Mesendoderm (in vitro differentiated cells): ENCODE data around the gene AGAP3.

ENCODE experiments used
- DNase-seq: peaks from one replicate; pipeline ENCODE4 v3.0.0; 2013
- H2AK5ac ChIP-seq: 2 replicates; pipeline ENCODE4 v1.6.1; 2013; ENCODE audit warnings: low read length, inconsistent platforms
- H2BK120ac ChIP-seq: 2 replicates; pipeline ENCODE4 v1.6.1; 2013; ENCODE audit warnings: low read depth, mild to moderate bottlenecking, low read length, moderate library complexity, mixed read lengths
- H2BK15ac ChIP-seq: replicated peaks from 2 replicates; pipeline ENCODE4 v1.6.1; 2013; ENCODE audit warnings: low read depth, mild to moderate bottlenecking, moderate library complexity
- H2BK5ac ChIP-seq: 2 replicates; pipeline ENCODE4 v1.6.1; 2013; ENCODE audit warnings: low read length, inconsistent platforms
- H3K18ac ChIP-seq: 2 replicates; pipeline ENCODE4 v1.6.1; 2013; ENCODE audit warnings: mild to moderate bottlenecking, low read length, mixed read lengths
- H3K23ac ChIP-seq: one replicate; pipeline ENCODE4 v1.6.1; 2013; ENCODE audit warnings: low read length
- H3K27ac ChIP-seq: 2 replicates; pipeline ENCODE4 v1.5.1; 2013; ENCODE audit warnings: low read depth, mild to moderate bottlenecking, inconsistent platforms, low read length, moderate library complexity
- H3K27me3 ChIP-seq: 2 replicates; pipeline ENCODE4 v1.6.1; 2013; ENCODE audit warnings: low read length, control low read depth, mild to moderate bottlenecking, inconsistent platforms; ENCODE audit not compliant: insufficient read depth, poor library complexity
- H3K36me3 ChIP-seq: 2 replicates; pipeline ENCODE4 v1.6.1; 2013; ENCODE audit warnings: low read length, inconsistent platforms; ENCODE audit not compliant: control insufficient read depth, insufficient read depth
- H3K4ac ChIP-seq: one replicate; pipeline ENCODE4 v1.6.1; 2013; ENCODE audit warnings: low read depth, mild to moderate bottlenecking, low read length, moderate library complexity
- H3K4me1 ChIP-seq: 2 replicates; pipeline ENCODE4 v1.6.1; 2013; ENCODE audit warnings: low read depth, low read length, inconsistent platforms; ENCODE audit not compliant: control insufficient read depth
- H3K4me2 ChIP-seq: 2 replicates; pipeline ENCODE4 v1.6.1; 2013; ENCODE audit warnings: low read length
- H3K4me3 ChIP-seq: 2 replicates; pipeline ENCODE4 v1.5.1; 2013; ENCODE audit warnings: mild to moderate bottlenecking, low read length
- H3K56ac ChIP-seq: one replicate; pipeline ENCODE4 v1.6.1; 2013; ENCODE audit warnings: low read length
- H3K79me1 ChIP-seq: 2 replicates; pipeline ENCODE4 v1.6.1; 2013; ENCODE audit warnings: low read length, inconsistent platforms
- H3K79me2 ChIP-seq: 2 replicates; pipeline ENCODE4 v1.6.1; 2013; ENCODE audit warnings: mild to moderate bottlenecking, low read length; ENCODE audit not compliant: control insufficient read depth, insufficient read depth
- H3K9ac ChIP-seq: 2 replicates; pipeline ENCODE4 v1.6.1; 2013; ENCODE audit warnings: low read length, inconsistent platforms
- H4K5ac ChIP-seq: one replicate; pipeline ENCODE4 v1.6.1; 2013; ENCODE audit warnings: low read length
- H4K8ac ChIP-seq: one replicate; pipeline ENCODE4 v1.6.1; 2013; ENCODE audit warnings: low read depth, mild to moderate bottlenecking, control low read depth, low read length, moderate library complexity
- whole genome bisulfite sequencing: extraction: QIAGEN DNeasy Blood & Tissue Kit; methylation state at CpG from one replicate; pipeline ENCODE4 v1.1.7; 2013; ENCODE audit warnings: low lambda C conversion rate, missing lambda C conversion rate; ENCODE audit not compliant: insufficient coverage; ENCODE audit errors: extremely low coverage; 5-methylcytosine and 5-hydroxymethylcytosine counted together

AGAP3 gene

DNA sequence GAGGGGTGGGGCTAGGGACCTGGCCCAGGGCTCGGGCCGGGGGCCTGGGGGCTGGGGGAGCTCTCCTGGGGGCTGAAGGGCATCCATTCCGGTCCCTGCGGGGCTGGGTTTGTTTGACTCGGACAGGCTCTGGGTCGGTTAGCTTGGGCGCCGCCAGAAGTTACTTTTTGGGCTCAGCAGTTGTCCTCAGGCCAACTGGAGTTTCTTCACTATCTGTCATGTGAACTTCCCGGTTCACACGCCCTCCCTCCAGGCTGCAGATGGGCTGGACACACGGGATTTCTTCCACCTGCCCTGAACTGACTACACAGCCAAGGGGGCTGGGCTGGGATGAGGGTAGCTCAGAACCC, 23.1 kb upstream of the AGAP3 start:
- Histone ChIP-seq H2BK5ac (no peak overlapping the region), H3K18ac (no peak overlapping the region), H3K4me3 (no peak overlapping the region), H3K27me3 (no peaks in the 10 kb centered on the region), H4K8ac (no peak overlapping the region), H3K4me2 (peak overlapping the region; percentile 23), H3K9ac (peak overlapping the region; percentile 20), H3K23ac (peak overlapping the region; percentile 3), H3K4ac (no peak overlapping the region), H3K36me3 (peaks cover 2% of the 10 kb centered on the region), H3K4me1 (peaks cover 18% of the 10 kb centered on the region), H2AK5ac (no peak overlapping the region), H2BK120ac (no peak overlapping the region), H2BK15ac (no peak overlapping the region), H3K79me1 (peaks cover 6% of the 10 kb centered on the region), H3K27ac (no peak overlapping the region), H4K5ac (no peak overlapping the region), H3K56ac (peak overlapping the region; percentile 65), H3K79me2 (no peaks in the 10 kb centered on the region)
- no CpG with 5 or more reads among the region's 11 CpGs for WGBS
- DNase-seq = peak; percentile 64

- Histone ChIP-seq H3K27me3 (no peaks in the 10 kb centered on the region), H3K4me2 (no peak overlapping the region), H3K9ac (no peak overlapping the region), H4K5ac (no peak overlapping the region), H3K4ac (no peak overlapping the region), H3K79me2 (no peaks in the 10 kb centered on the region), H3K36me3 (peaks cover 2% of the 10 kb centered on the region), H2AK5ac (no peak overlapping the region), H2BK120ac (no peak overlapping the region), H2BK5ac (no peak overlapping the region), H3K79me1 (peaks cover 6% of the 10 kb centered on the region), H3K4me3 (no peak overlapping the region), H3K18ac (no peak overlapping the region), H3K27ac (no peak overlapping the region), H3K56ac (no peak overlapping the region), H3K23ac (no peak overlapping the region), H4K8ac (no peak overlapping the region), H3K4me1 (peaks cover 11% of the 10 kb centered on the region), H2BK15ac (no peak overlapping the region)
- no CpG with 5 or more reads among the region's 18 CpGs for WGBS
- no peak for DNase-seq
Measured at GRCh38 chr7:151064454-151064853, 21.8 kb upstream of the AGAP3 start.

DNA sequence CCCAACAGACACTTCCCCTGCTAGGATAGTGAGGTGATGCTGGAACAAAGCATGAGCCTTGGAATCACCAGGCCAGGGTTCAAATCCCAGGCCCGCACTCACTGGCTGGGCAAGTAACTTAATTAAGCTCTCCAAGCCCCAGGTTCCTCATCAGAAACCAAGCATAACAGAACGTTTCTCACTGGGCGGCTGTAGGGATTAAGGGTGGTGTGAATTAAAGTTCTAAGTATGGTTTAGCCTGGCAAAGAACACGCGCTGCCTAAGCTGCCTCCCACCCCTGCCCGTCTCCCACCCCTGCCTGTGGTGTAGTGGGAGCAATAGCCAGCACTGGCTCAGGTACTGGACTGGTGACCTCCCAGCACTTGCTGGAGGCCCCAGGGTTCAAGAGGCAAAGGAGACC, 21.3 kb upstream of the AGAP3 start:
- H3K56ac ChIP-seq = no peak overlapping the region
- H3K9ac ChIP-seq = no peak overlapping the region
- no peak overlapping the region for H3K18ac ChIP-seq
- no peak overlapping the region for H3K23ac ChIP-seq
- no peak for DNase-seq
- H4K5ac ChIP-seq = no peak overlapping the region
- H4K8ac ChIP-seq = no peak overlapping the region
- H3K4me2 ChIP-seq = no peak overlapping the region
- H3K27me3 ChIP-seq = no peaks in the 10 kb centered on the region
- no peak overlapping the region for H2AK5ac ChIP-seq
- no peak overlapping the region for H3K4me3 ChIP-seq
- peaks cover 2% of the 10 kb centered on the region for H3K36me3 ChIP-seq
- H3K79me2 ChIP-seq = no peaks in the 10 kb centered on the region
- no CpG with 5 or more reads among the region's 6 CpGs for WGBS
- peaks cover 11% of the 10 kb centered on the region for H3K4me1 ChIP-seq
- no peak overlapping the region for H3K27ac ChIP-seq
- H2BK120ac ChIP-seq = no peak overlapping the region
- H3K79me1 ChIP-seq = peaks cover 6% of the 10 kb centered on the region
- H3K4ac ChIP-seq = no peak overlapping the region
- no peak overlapping the region for H2BK5ac ChIP-seq
- H2BK15ac ChIP-seq = no peak overlapping the region

DNA sequence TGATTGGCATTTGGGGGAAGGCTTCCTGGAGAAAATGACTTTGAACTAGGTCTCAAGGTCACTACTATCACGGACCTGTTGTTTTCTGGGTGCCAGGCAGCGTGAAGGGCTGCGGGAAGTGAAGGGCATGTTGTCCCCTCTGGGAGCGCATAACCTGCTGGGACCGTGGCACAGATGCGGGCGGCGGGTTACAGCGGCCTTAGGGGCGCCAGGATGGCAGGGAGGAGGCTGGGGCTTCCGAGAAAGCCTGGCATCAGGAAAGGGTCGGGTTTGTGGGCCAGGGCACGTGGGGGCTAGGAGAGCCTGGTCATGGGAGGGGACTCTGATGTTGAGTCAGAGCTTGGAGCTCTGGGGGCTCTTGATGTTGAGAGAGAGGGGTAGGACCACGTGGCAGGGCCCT, 20.8 kb upstream of the AGAP3 start:
- no peak overlapping the region for H2BK15ac ChIP-seq
- H2BK120ac ChIP-seq = no peak overlapping the region
- H3K4me1 ChIP-seq = peaks cover 11% of the 10 kb centered on the region
- no peaks in the 10 kb centered on the region for H3K79me2 ChIP-seq
- H3K56ac ChIP-seq = no peak overlapping the region
- H3K27ac ChIP-seq = no peak overlapping the region
- H3K79me1 ChIP-seq = peaks cover 2% of the 10 kb centered on the region
- H3K9ac ChIP-seq = no peak overlapping the region
- no peak overlapping the region for H2AK5ac ChIP-seq
- no peak overlapping the region for H3K23ac ChIP-seq
- no peak for DNase-seq
- no peaks in the 10 kb centered on the region for H3K27me3 ChIP-seq
- H3K4me3 ChIP-seq = no peak overlapping the region
- no peak overlapping the region for H2BK5ac ChIP-seq
- peaks cover 3% of the 10 kb centered on the region for H3K36me3 ChIP-seq
- no peak overlapping the region for H3K4me2 ChIP-seq
- no peak overlapping the region for H4K8ac ChIP-seq
- H3K18ac ChIP-seq = no peak overlapping the region
- WGBS = no CpG with 5 or more reads among the region's 14 CpGs
- no peak overlapping the region for H4K5ac ChIP-seq
- H3K4ac ChIP-seq = no peak overlapping the region

- no CpG with 5 or more reads among the region's 39 CpGs for WGBS
Measured at GRCh38 chr7:151066273-151066974, 19.9 kb upstream of the AGAP3 start.

More at GRCh38 chr7:151066273-151066974, 19.9 kb upstream of the AGAP3 start:
- no peaks in the 10 kb centered on the region for H3K79me1 ChIP-seq
- no peak overlapping the region for H2AK5ac ChIP-seq
- H2BK15ac ChIP-seq = no peak overlapping the region
- H4K8ac ChIP-seq = no peak overlapping the region
- no peaks in the 10 kb centered on the region for H3K27me3 ChIP-seq
- no peak overlapping the region for H4K5ac ChIP-seq
- H3K4me3 ChIP-seq = no peak overlapping the region
- H3K27ac ChIP-seq = no peak overlapping the region
- H2BK120ac ChIP-seq = no peak overlapping the region
- no peak overlapping the region for H3K23ac ChIP-seq
- H3K56ac ChIP-seq = no peak overlapping the region
- no peak overlapping the region for H2BK5ac ChIP-seq
- peaks cover 6% of the 10 kb centered on the region for H3K4me1 ChIP-seq
- no peak overlapping the region for H3K4me2 ChIP-seq
- no peak overlapping the region for H3K9ac ChIP-seq
- H3K79me2 ChIP-seq = no peaks in the 10 kb centered on the region
- H3K4ac ChIP-seq = no peak overlapping the region
- peaks cover 5% of the 10 kb centered on the region for H3K36me3 ChIP-seq
- no peak overlapping the region for H3K18ac ChIP-seq
- DNase-seq = no peak
